Smooth muscle cell (in vitro differentiated cells): ENCODE results near the gene TMEM223. TPM values are rescaled to one million over a fixed set of nuclear protein-coding genes. Genes with fewer than 3 reads are reported as not detected.

Source experiments
- DNase-seq: peaks from one replicate; lab custom pipeline; 2025; ENCODE audit not compliant: unreplicated experiment; lab: John Stamatoyannopoulos, UW
- H2AFZ ChIP-seq: fragments of 200-600 bp; sonication (generic); 2 replicates; pipeline ENCODE4 v1.6.0; 2016; ENCODE audit warnings: antibody characterized with exemption, low read depth, mild to moderate bottlenecking
- H3F3A ChIP-seq: fragments of 200-600 bp; sonication (generic); 2 replicates; pipeline ENCODE4 v1.6.0; 2017; ENCODE audit warnings: antibody characterized with exemption, low read depth
- H3K27ac ChIP-seq: fragments of 200-600 bp; sonication (generic); 2 replicates; pipeline ENCODE4 v1.5.1; 2016; ENCODE audit warnings: low read depth, mild to moderate bottlenecking
- H3K27me3 ChIP-seq: fragments of 200-600 bp; sonication (generic); 2 replicates; pipeline ENCODE4 v1.6.1; 2016; ENCODE audit warnings: low read depth, mild to moderate bottlenecking
- H3K36me3 ChIP-seq: fragments of 200-600 bp; sonication (generic); 2 replicates; pipeline ENCODE4 v1.5.1; 2016; ENCODE audit warnings: low read depth
- H3K4me1 ChIP-seq: fragments of 200-600 bp; sonication (generic); 2 replicates; pipeline ENCODE4 v1.5.1; 2016; ENCODE audit warnings: low read depth
- H3K4me2 ChIP-seq: fragments of 200-600 bp; sonication (generic); 2 replicates; pipeline ENCODE4 v1.6.0; 2016; ENCODE audit warnings: mild to moderate bottlenecking
- H3K4me3 ChIP-seq: fragments of 200-600 bp; sonication (generic); 2 replicates; pipeline ENCODE4 v1.5.1; 2016; ENCODE audit warnings: mild to moderate bottlenecking
- H3K79me2 ChIP-seq: fragments of 200-600 bp; sonication (generic); 2 replicates; pipeline ENCODE4 v1.6.0; 2016; ENCODE audit warnings: low read depth, mild to moderate bottlenecking
- H3K9ac ChIP-seq: fragments of 200-600 bp; sonication (generic); 2 replicates; pipeline ENCODE4 v1.6.0; 2016; ENCODE audit warnings: low read depth
- H3K9me3 ChIP-seq: fragments of 200-600 bp; sonication (generic); replicated peaks from 2 replicates; pipeline ENCODE4 v1.5.1; 2016; ENCODE audit warnings: low read depth
- H4K20me1 ChIP-seq: fragments of 200-600 bp; sonication (generic); 2 replicates; pipeline ENCODE4 v1.6.0; 2016; ENCODE audit warnings: low read depth
- CTCF ChIP-seq: fragments of 200-600 bp; sonication (generic); IDR thresholded peaks from 2 replicates; pipeline ENCODE4 v1.5.1; 2017; ENCODE audit warnings: borderline replicate concordance, mild to moderate bottlenecking, antibody characterized with exemption; ENCODE audit not compliant: insufficient read depth, poor library complexity, severe bottlenecking
- WGBS: methylation state at CpG from one replicate; pipeline ENCODE4 v1.1.7; 2016; ENCODE audit warnings: low lambda C conversion rate; 5-methylcytosine and 5-hydroxymethylcytosine counted together
- polyA plus RNA-seq: library from polyadenylated mRNA; unstranded; fragments of >200 nt; fragmentation: Nextera tagmentation; extraction: Ambion mirVana; gene quantifications from 2 replicates; pipeline ENCODE4 v1.2.1, GENCODE V29; 2016
- total RNA-seq: library from RNA; depleted of rRNA; stranded (reverse); fragments of >200 nt; gene quantifications from 2 replicates; pipeline ENCODE4 v1.2.3, GENCODE V29; 2014

Gene TMEM223
- total and polyA plus RNA-seq, 2 experiments from 2014 or later: 40.8 to 43.2 TPM

GRCh38 chr11:62805961-62806441 lies 14.2 kb upstream of the TMEM223 start:
- 33% methylated on average over 12 of the region's 12 CpGs for WGBS
- Histone ChIP-seq H3F3A (peaks cover 30% of the 10 kb centered on the region), H3K9me3 (no peaks in the 10 kb centered on the region), H3K27ac (peak overlapping the region; percentile 82), H3K9ac (peak overlapping the region; percentile 55), H3K4me1 (peaks cover 18% of the 10 kb centered on the region), H2AFZ (no peak overlapping the region), H3K4me3 (peak overlapping the region; percentile 97), H3K27me3 (no peaks in the 10 kb centered on the region), H3K79me2 (peaks cover 33% of the 10 kb centered on the region), H4K20me1 (peaks cover 32% of the 10 kb centered on the region), H3K36me3 (peaks cover 6% of the 10 kb centered on the region), H3K4me2 (peak overlapping the region; percentile 93)
- no peak for DNase-seq
- no peak for TF ChIP-seq CTCF

GRCh38 chr11:62805076-62805892 lies 13.5 kb upstream of the TMEM223 start, which contains the start of gene NXF1:
Gene NXF1 (minus strand): TSS chr11:62805440. CDS start chr11:62805356, 84 bp downstream.
- Histone ChIP-seq H3K27me3 (no peaks in the 10 kb centered on the region), H3K79me2 (peaks cover 33% of the 10 kb centered on the region), H3K9ac (peak within 1 kb of the TSS; percentile 94), H3K36me3 (peaks cover 6% of the 10 kb centered on the region), H3K4me1 (peaks cover 18% of the 10 kb centered on the region), H3K4me2 (peak within 1 kb of the TSS; percentile 93), H3F3A (peaks cover 30% of the 10 kb centered on the region), H4K20me1 (peaks cover 32% of the 10 kb centered on the region), H3K9me3 (no peaks in the 10 kb centered on the region), H3K27ac (peak within 1 kb of the TSS; percentile 91), H2AFZ (no peak within 1 kb of the TSS), H3K4me3 (peak within 1 kb of the TSS; percentile 97)
- DNase-seq: peak; percentile 90
- WGBS: 1% methylated on average over 61 of the region's 77 CpGs
- TF ChIP-seq CTCF: peak; percentile 9

- H3K27me3 ChIP-seq: no peaks in the 10 kb centered on the region
- H3K4me1 ChIP-seq: peaks cover 18% of the 10 kb centered on the region
- no peak for DNase-seq
- H4K20me1 ChIP-seq: peaks cover 32% of the 10 kb centered on the region
- H3K36me3 ChIP-seq: peaks cover 12% of the 10 kb centered on the region
- peak overlapping the region; percentile 91 for H3K27ac ChIP-seq
- H3K4me2 ChIP-seq: peak overlapping the region; percentile 93
- peaks cover 30% of the 10 kb centered on the region for H3F3A ChIP-seq
- H3K79me2 ChIP-seq: peaks cover 33% of the 10 kb centered on the region
- TF ChIP-seq CTCF: no peak
- no peak overlapping the region for H2AFZ ChIP-seq
- H3K9ac ChIP-seq: peak overlapping the region; percentile 94
- WGBS: 11% methylated on average over 14 of the region's 14 CpGs
- H3K4me3 ChIP-seq: peak overlapping the region; percentile 97
- no peaks in the 10 kb centered on the region for H3K9me3 ChIP-seq
Observed at GRCh38 chr11:62804310-62805075, 12.7 kb upstream of the TMEM223 start.
